PC-9 (cell line): ENCODE data around the gene PRR5L. TPM values are rescaled to one million over a fixed set of nuclear protein-coding genes. Genes with fewer than 3 reads are reported as not detected.

Experiments used
- BruUV-seq: library from RNA; stranded (reverse); fragments of 400-500 nt; replicated peaks from 2 replicates; lab custom pipeline; 2021; lab: Mats Ljungman, UMichigan
- CTCF ChIA-PET: fragments of 300-600 bp; sonication (Branson Sonifier 250); formaldehyde crosslinking; loops from one replicate; lab custom pipeline; 2022; ENCODE audit warnings: antibody characterized with exemption; lab: Charles Lee
- POLR2A ChIA-PET: fragments of 300-600 bp; sonication (Branson Sonifier 250); formaldehyde crosslinking; loops from one replicate; lab custom pipeline; 2022; ENCODE audit warnings: antibody characterized with exemption; ENCODE audit not compliant: unreplicated experiment; lab: Charles Lee
- DNase-seq, 2 experiments: peaks; one replicate each; pipeline versions ENCODE4 v3.0.0 to v3.0.0-alpha.2; 2015 to 2022; ENCODE audit warnings: mixed read lengths in 1 of 2
- H2AFZ ChIP-seq: fragments of 200-600 bp; sonication (generic); 2 replicates; pipeline ENCODE4 v1.8.1; 2017; ENCODE audit warnings: antibody characterized with exemption
- H3F3A ChIP-seq: fragments of 200-600 bp; sonication (generic); 2 replicates; pipeline ENCODE4 v1.8.1; 2017; ENCODE audit warnings: antibody characterized with exemption, mild to moderate bottlenecking, low read depth; ENCODE audit not compliant: insufficient read depth
- H3K27ac ChIP-seq: fragments of 200-600 bp; sonication (generic); 2 replicates; pipeline ENCODE4 v1.6.1; 2016; ENCODE audit warnings: mixed run types
- H3K27me3 ChIP-seq: fragments of 200-600 bp; sonication (generic); 2 replicates; pipeline ENCODE4 v1.6.1; 2016; ENCODE audit warnings: low read depth, mixed run types; ENCODE audit not compliant: insufficient read depth
- H3K36me3 ChIP-seq: fragments of 200-600 bp; sonication (generic); 2 replicates; pipeline ENCODE4 v1.6.1; 2016; ENCODE audit warnings: low read depth, mixed run types
- H3K4me1 ChIP-seq: fragments of 200-600 bp; sonication (generic); replicated peaks from 2 replicates; pipeline ENCODE4 v1.6.1; 2016; ENCODE audit warnings: mixed run types; ENCODE audit not compliant: insufficient read depth
- H3K4me2 ChIP-seq: fragments of 200-600 bp; sonication (generic); 2 replicates; pipeline ENCODE4 v1.6.1; 2017; ENCODE audit warnings: mixed run types
- H3K4me3 ChIP-seq: fragments of 200-600 bp; sonication (generic); 2 replicates; pipeline ENCODE4 v1.6.1; 2016; ENCODE audit warnings: mixed run types
- H3K79me2 ChIP-seq: fragments of 200-600 bp; sonication (generic); 2 replicates; pipeline ENCODE4 v1.6.1; 2017; ENCODE audit warnings: low read depth, mixed run types
- H3K9me2 ChIP-seq: fragments of 200-600 bp; sonication (generic); 2 replicates; pipeline ENCODE4 v1.8.1; 2017; ENCODE audit warnings: mild to moderate bottlenecking; ENCODE audit not compliant: insufficient read depth
- H3K9me3 ChIP-seq: fragments of 200-600 bp; sonication (generic); 2 replicates; pipeline ENCODE4 v1.8.1; 2016; ENCODE audit warnings: low read depth; ENCODE audit not compliant: insufficient read depth
- H4K20me1 ChIP-seq: fragments of 200-600 bp; sonication (generic); 2 replicates; pipeline ENCODE4 v1.8.1; 2017; ENCODE audit not compliant: insufficient read depth
- EZH2 ChIP-seq: fragments of 200-600 bp; sonication (generic); IDR thresholded peaks from 2 replicates; pipeline ENCODE4 v1.8.0; 2017; ENCODE audit warnings: antibody characterized with exemption, low read depth
- intact Hi-C: fragments of 100-400 bp; cut with micrococcal nuclease; formaldehyde crosslinking; loops from one replicate; pipeline ENCODE4 v1.10.0; 2022; ENCODE audit not compliant: unreplicated experiment
- total RNA-seq: library from RNA; stranded (reverse); gene quantifications from 2 replicates; pipeline ENCODE4 v1.2.3, GENCODE V29; 2021
- TF ChIP-seq, protein P1 (sequence below): fragments of 200-600 bp; sonication (generic); conservative IDR thresholded peaks from 2 replicates; pipeline ENCODE4 v1.6.1; 2017; ENCODE audit warnings: mixed run types, antibody characterized with exemption, mild to moderate bottlenecking, moderate library complexity

PRR5L gene
- total RNA-seq, 1 experiment from 2014 or later: 5.1 TPM

DNA sequence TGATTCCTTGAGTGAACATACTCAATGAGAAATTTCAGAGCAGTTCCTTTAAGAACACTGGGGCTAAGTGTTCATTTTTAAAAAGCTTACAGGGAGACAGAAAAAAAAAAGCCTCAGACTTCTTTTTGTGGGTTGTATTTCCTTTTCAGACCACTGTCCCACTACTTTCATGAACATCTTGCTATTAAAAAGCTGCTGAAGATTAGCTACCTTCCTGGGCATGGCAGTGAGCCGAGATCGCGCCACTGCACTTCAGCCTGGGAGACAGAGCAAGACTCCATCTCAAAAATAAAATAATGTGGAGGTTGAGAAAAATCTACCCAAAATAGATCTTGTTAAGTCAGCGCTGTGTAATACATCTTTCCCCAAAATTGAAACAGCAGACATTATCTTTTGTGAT lies 203.2 kb downstream of the PRR5L start:
- no TSS peak for BruUV-seq
- TF ChIP-seq, protein P1, sequence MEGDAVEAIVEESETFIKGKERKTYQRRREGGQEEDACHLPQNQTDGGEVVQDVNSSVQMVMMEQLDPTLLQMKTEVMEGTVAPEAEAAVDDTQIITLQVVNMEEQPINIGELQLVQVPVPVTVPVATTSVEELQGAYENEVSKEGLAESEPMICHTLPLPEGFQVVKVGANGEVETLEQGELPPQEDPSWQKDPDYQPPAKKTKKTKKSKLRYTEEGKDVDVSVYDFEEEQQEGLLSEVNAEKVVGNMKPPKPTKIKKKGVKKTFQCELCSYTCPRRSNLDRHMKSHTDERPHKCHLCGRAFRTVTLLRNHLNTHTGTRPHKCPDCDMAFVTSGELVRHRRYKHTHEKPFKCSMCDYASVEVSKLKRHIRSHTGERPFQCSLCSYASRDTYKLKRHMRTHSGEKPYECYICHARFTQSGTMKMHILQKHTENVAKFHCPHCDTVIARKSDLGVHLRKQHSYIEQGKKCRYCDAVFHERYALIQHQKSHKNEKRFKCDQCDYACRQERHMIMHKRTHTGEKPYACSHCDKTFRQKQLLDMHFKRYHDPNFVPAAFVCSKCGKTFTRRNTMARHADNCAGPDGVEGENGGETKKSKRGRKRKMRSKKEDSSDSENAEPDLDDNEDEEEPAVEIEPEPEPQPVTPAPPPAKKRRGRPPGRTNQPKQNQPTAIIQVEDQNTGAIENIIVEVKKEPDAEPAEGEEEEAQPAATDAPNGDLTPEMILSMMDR: no peak
- TF ChIP-seq EZH2: no peak
- DNase-seq: no peak
- peaks cover 5% of the 10 kb centered on the region; the same call in 1 of the 2 replicates for H3F3A ChIP-seq
- peaks cover 8% of the 10 kb centered on the region; the same call in 1 of the 2 replicates for H3K79me2 ChIP-seq
- no peak overlapping the region for H3K27ac ChIP-seq
- no peaks in the 10 kb centered on the region for H3K4me1 ChIP-seq
- peaks cover 6% of the 10 kb centered on the region; the same call in 1 of the 2 replicates for H4K20me1 ChIP-seq
- H3K27me3 ChIP-seq: no peaks in the 10 kb centered on the region
- H3K4me2 ChIP-seq: no peak overlapping the region
- H3K4me3 ChIP-seq: no peak overlapping the region
- ChIA-PET POLR2A (interaction anchor here (0.7 kb wide), 2 partner anchors 245 to 257 kb away, joined by 4 to 9 read pairs; no protein-coding TSS in a partner anchor), CTCF (no interaction called here)
- H2AFZ ChIP-seq: no peak overlapping the region
- H3K9me3 ChIP-seq: no peaks in the 10 kb centered on the region
- H3K9me2 ChIP-seq: no peaks in the 10 kb centered on the region
- H3K36me3 ChIP-seq: peaks cover 30% of the 10 kb centered on the region
- intact Hi-C loops: loop anchor here (10.0 kb wide), 2 partner anchors 445 to 1575 kb away; no protein-coding TSS in a partner anchor

DNA sequence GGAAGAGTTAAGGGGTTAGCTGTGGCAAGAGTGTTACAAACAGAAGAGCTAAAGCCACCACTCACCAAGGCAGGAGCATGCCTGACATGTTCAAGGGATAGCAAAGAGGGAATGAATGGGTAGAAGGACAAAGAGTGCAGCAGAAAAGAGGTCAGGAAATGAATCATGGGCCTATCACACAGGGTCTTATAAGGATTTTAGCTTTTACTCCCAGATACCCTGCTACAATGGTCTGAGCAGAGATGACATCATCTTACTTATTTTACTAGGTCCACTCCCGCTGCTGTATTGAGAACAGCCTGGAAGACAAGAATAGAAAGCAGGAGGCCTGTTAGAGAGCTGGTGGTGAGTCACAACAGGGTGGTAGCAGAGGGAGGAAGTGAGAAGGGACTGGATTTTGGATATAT lies 204.2 kb downstream of the PRR5L start:
- POLR2A ChIA-PET: no interaction called here
- H3K36me3 ChIP-seq: peaks cover 24% of the 10 kb centered on the region
- CTCF ChIA-PET: no interaction called here
- H3K79me2 ChIP-seq: peaks cover 16% of the 10 kb centered on the region
- no peaks in the 10 kb centered on the region for H3K27me3 ChIP-seq
- H3K27ac ChIP-seq: no peak overlapping the region
- H4K20me1 ChIP-seq: peaks cover 10% of the 10 kb centered on the region; the same call in 1 of the 2 replicates
- no peaks in the 10 kb centered on the region for H3K9me2 ChIP-seq
- H2AFZ ChIP-seq: no peak overlapping the region
- intact Hi-C loops: no loop called here
- H3K9me3 ChIP-seq: no peaks in the 10 kb centered on the region
- H3K4me3 ChIP-seq: no peak overlapping the region
- 0 out of 2 replicates have a peak, but pooled peaks cover 4% of the 10 kb centered on the region for H3F3A ChIP-seq
- no peak for TF ChIP-seq EZH2
- TF ChIP-seq, protein P1: no peak
- DNase-seq: peak; percentile 18 to 51
- no TSS peak for BruUV-seq
- no peak overlapping the region for H3K4me2 ChIP-seq
- H3K4me1 ChIP-seq: no peaks in the 10 kb centered on the region

- no TSS peak for BruUV-seq
- no peak for DNase-seq
- TF ChIP-seq, protein P1: no peak
- TF ChIP-seq EZH2: no peak
- intact Hi-C loops: no loop called here
- CTCF ChIA-PET: interaction anchor here (0.6 kb wide), 1 partner anchor 231 kb away, joined by 3 read pairs; no protein-coding TSS in a partner anchor
- Histone ChIP-seq H3K9me3 (no peaks in the 10 kb centered on the region), H3K27ac (no peak overlapping the region), H3F3A (0 out of 2 replicates have a peak, but pooled peaks cover 4% of the 10 kb centered on the region), H3K4me1 (no peaks in the 10 kb centered on the region), H3K9me2 (no peaks in the 10 kb centered on the region), H3K36me3 (peaks cover 24% of the 10 kb centered on the region), H4K20me1 (peaks cover 20% of the 10 kb centered on the region), H3K4me3 (no peak overlapping the region), H2AFZ (no peak overlapping the region), H3K4me2 (no peak overlapping the region), H3K27me3 (no peaks in the 10 kb centered on the region), H3K79me2 (peaks cover 24% of the 10 kb centered on the region)
- POLR2A ChIA-PET: no interaction called here
These were observed 205.1 kb downstream of the PRR5L start for GRCh38 chr11:36501236-36501635.
